Fibroblast of the aortic adventitia (primary cell): ENCODE data around the gene ZBTB34. TPM values are rescaled to one million over a fixed set of nuclear protein-coding genes. Genes with fewer than 3 reads are reported as not detected.
A peak's percentile ranks its signal among the peaks of the same experiment; 100 is the strongest.

Source experiments
- DNase-seq: peaks from one replicate; pipeline ENCODE4 v3.0.0-alpha.2; 2010; ENCODE audit warnings: low read depth
- H3K4me3 ChIP-seq: 2 replicates; pipeline ENCODE4 v1.5.1; 2011; ENCODE audit warnings: low read depth, mild to moderate bottlenecking, control low read depth, low read length, moderate library complexity
- total RNA-seq: library from RNA; depleted of rRNA; stranded (reverse); fragments of >200 nt; gene quantifications from 2 replicates; pipeline ENCODE4 v1.2.3, GENCODE V29; 2012; ENCODE audit warnings: low replicate concordance
- TF ChIP-seq, protein P1 (sequence below): IDR thresholded peaks from 2 replicates; pipeline ENCODE4 v1.5.1; 2011; ENCODE audit warnings: mild to moderate bottlenecking, low read length, control low read depth, inconsistent platforms; ENCODE audit not compliant: insufficient read depth

The ZBTB34 gene
- total RNA-seq, 1 donor, result 8.8 TPM

DNA sequence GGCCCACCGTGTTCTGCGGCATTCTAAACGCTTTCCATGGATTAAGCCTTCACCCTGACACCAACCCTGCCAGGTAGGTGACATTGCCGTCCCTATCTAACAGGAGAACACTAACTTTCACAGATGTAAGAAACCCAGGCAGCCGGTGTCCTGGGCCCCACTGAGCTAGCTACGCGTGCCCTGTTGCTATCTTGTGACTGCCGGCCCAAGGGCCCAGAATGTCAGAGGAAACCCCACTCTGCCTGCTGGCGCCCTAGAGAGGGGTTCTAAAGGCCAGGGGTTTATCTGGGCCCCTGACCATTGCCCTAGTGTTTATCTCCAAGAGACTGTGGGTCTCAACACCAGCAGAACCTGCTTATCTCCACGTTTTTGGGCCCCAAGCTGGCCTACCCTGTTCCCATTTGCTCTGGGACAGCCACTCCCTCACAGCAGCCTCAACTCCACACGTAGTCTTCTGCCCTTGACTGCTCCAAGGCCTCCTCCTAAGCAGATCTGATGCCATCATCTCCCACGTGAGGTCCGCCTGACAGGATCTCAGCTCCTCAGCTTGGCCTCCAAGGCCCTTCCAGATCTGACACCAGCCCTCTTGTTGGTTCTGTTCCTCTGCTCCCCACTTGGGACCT, 18.1 kb upstream of the ZBTB34 start:
- TF ChIP-seq, protein P1, sequence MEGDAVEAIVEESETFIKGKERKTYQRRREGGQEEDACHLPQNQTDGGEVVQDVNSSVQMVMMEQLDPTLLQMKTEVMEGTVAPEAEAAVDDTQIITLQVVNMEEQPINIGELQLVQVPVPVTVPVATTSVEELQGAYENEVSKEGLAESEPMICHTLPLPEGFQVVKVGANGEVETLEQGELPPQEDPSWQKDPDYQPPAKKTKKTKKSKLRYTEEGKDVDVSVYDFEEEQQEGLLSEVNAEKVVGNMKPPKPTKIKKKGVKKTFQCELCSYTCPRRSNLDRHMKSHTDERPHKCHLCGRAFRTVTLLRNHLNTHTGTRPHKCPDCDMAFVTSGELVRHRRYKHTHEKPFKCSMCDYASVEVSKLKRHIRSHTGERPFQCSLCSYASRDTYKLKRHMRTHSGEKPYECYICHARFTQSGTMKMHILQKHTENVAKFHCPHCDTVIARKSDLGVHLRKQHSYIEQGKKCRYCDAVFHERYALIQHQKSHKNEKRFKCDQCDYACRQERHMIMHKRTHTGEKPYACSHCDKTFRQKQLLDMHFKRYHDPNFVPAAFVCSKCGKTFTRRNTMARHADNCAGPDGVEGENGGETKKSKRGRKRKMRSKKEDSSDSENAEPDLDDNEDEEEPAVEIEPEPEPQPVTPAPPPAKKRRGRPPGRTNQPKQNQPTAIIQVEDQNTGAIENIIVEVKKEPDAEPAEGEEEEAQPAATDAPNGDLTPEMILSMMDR, result no peak
- DNase-seq, result no peak
- H3K4me3 ChIP-seq, result no peak overlapping the region

DNA sequence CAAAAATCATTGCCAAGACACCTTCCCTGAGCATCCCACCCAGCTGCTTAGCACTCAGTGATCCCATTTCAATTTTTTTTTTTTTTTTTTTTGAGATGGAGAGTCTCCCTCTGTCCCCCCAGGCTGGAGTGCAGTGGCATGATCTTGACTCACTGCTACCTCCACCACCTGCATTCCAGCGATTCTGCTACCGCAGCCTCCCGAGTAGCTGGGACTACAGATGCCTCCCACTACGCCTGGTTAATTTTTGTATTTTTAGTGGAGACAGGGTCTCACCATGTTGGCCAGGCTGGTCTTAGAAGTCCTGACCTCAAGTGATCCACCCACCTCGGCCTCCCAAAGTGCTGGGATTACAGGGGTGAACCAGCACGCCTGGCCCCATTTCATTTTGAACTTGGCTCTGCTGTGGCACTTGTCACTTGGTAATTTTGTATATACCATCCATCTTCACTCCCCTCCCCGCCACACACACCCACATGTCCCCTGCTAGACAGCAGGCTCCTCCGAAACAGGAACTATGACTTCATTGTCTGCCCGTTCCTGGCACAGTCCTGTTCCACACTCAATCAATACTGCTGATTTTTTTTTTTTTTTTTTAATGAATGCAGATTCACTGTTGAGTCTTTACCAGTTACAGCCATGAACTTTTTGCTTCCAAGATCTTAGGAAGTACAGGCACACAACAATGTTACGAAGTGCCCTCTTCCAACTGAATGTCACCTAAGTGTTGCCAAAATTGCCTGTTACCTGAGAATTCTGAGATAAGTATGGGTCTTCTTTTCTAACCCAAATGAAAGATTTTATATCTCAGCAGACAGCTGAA, 17.3 kb upstream of the ZBTB34 start:
- no peak for DNase-seq
- TF ChIP-seq, protein P1, result no peak

DNA sequence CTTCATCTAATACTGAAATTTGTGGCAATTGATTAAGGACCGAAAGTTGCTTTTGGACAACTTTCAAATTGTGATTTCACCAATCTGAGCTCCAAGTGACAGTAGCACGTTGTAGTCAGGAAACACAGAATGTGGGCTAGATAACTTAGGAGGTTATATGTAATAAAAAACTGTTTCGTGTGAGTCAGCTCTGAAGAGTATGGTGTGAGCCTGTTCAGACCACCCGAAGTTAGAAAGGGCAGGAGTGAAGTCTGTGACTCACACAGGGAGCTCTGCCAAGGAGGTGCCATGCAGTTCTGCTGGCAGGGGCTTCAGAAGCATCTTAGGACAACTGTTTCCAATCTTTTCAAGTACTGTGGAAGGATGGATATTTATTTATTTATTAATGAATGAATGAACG, 16.4 kb upstream of the ZBTB34 start:
- H3K4me3 ChIP-seq, result no peak overlapping the region
- DNase-seq, result peak; percentile 60
- TF ChIP-seq, protein P1, result no peak

More for the DNA sequence above, 17.3 kb upstream of the ZBTB34 start:
- H3K4me3 ChIP-seq, result no peak overlapping the region

DNA sequence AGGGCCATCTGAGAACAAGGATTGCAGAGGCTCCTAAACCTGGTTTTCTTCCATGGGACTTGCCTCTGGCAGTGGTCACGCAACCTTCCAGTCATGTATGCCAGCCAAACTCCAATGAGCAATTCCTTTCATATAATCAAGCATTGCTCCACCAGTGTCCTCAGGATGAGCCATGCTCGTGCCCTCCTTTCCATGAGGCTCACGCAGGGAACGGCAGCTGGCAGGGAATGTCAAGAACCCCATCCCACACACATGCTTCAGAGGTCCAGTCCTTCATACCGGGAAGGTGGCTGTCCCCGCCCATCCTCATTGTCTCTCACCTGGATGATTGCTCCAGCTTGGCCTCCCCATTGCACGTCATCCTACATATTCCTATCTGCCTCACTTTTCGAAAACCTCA, 13.4 kb upstream of the ZBTB34 start:
- H3K4me3 ChIP-seq, result no peak overlapping the region
- TF ChIP-seq, protein P1, result no peak
- no peak for DNase-seq

DNA sequence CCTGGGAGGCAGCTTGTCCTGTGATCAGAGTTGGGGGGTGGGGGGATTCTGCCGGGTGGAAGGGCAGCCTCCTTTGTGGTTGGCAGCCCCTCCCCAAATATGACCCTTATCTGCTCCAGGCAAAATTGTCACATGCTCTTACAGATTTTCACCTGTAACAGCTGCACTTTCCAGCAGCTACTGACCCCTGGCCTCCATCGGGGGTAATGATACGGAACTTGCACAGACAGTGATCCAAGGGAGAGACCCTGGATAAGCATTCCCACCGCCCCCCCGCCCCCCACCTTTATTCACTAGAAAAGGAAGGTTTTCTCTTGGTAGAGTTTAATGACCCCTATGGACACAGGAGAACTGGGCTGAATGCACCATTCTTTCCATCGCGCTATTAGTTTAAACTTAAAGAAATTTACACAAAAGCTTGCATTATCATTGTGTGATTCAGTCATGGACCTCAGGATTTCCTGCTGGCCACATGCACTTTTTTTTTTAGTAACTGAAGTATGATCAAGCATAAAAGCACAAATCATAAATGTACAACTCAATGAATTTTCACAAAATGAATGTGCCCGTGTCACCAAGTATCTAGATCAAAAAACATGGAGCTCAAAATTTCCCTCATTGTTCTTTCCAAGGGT, 10.7 kb upstream of the ZBTB34 start:
- TF ChIP-seq, protein P1, result no peak
- no peak for DNase-seq
- no peak overlapping the region for H3K4me3 ChIP-seq

DNA sequence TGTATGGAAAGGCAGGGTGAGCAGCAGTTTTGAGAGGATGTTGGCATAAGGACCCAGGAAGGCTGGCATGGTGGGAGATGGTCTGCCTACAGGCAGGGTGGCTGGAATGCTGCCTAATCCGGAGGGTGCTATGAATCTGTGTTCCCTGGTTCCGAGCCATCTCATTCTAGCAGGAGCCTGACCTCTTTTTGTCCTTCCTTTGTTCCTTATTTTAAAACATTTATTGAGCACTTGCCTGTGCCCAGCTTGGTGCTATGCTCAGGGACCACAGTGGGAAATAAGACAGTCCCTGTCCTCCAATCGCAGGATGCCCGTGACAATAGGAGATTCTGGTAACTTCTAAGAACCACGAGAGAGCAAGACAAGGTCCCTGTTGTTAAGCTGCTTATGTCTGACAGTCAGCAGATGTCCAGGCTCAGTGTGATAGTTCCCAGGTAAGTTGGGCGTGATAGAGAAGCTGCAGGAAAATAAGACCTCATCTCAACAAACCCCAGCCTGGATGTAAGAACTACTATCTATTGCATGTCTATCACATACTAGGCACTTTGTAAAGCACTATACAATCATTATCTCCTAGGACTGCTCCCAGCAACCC, 9.1 kb upstream of the ZBTB34 start:
- H3K4me3 ChIP-seq, result no peak overlapping the region
- DNase-seq, result no peak
- TF ChIP-seq, protein P1, result no peak
